BJ (cell line): Measurements from ENCODE around the gene TRPM1. TPM values are rescaled to one million over a fixed set of nuclear protein-coding genes. Genes with fewer than 3 reads are reported as not detected.

Experiments used
- CTCF ChIA-PET: fragments of 350-600 bp; formaldehyde crosslinking; extraction: SDS; loops from one replicate; lab custom pipeline; 2021; ENCODE audit warnings: antibody characterized with exemption, inconsistent platforms; lab: Yijun Ruan, JAX
- POLR2A ChIA-PET: fragments of 300-600 bp; sonication (Branson Sonifier 250); formaldehyde crosslinking; extraction: SDS; loops from one replicate; lab custom pipeline; 2021; ENCODE audit warnings: antibody characterized with exemption; lab: Charles Lee
- DNase-seq: peaks from one replicate; pipeline ENCODE4 v3.0.0-alpha.2; 2011; ENCODE audit warnings: low read depth
- H3K27me3 ChIP-seq: 2 replicates; pipeline ENCODE4 v1.6.0; 2011; ENCODE audit warnings: low read length; ENCODE audit not compliant: control insufficient read depth, insufficient read depth
- H3K36me3 ChIP-seq: 2 replicates; pipeline ENCODE4 v1.5.1; 2011; ENCODE audit warnings: low read length; ENCODE audit not compliant: control insufficient read depth, insufficient read depth
- H3K4me3 ChIP-seq: 2 replicates; pipeline ENCODE4 v1.5.1; 2011; ENCODE audit warnings: low read depth, mild to moderate bottlenecking, control low read depth, low read length
- polyA plus RNA-seq: library from polyadenylated mRNA; depleted of rRNA; stranded (reverse); fragments of >200 nt; gene quantifications from 2 replicates; pipeline ENCODE4 v1.2.3, GENCODE V29; 2011
- TF ChIP-seq, protein P1 (sequence below): IDR thresholded peaks from 2 replicates; pipeline ENCODE4 v1.5.1; 2011; ENCODE audit warnings: low read depth, mild to moderate bottlenecking, control low read depth, inconsistent platforms, low read length, moderate library complexity; ENCODE audit not compliant: insufficient read depth

Gene TRPM1
- polyA plus RNA-seq, 1 experiment, result 0.44 TPM

DNA sequence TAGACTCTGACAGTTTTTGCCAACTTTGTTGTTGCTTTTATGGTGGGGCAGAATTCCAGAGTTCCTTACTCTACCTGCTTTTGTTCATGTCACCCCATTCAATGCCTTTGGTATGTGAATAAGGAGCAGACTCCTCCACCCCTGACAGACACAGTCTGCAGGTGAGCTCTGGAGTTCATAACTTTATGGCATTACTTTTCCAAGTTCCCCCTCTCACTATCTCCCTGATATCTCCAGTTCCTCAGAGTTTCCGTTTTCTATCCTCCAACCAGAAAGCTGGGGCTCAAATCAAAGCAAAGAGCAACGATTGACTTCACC is 87.0 kb downstream of the TRPM1 start:
- POLR2A ChIA-PET, result no interaction called here
- CTCF ChIA-PET, result interaction anchor here (0.8 to 2.1 kb wide), 6 partner anchors 8 to 115 kb away, joined by 3 to 9 read pairs (median 4); no protein-coding TSS in a partner anchor
- no peak for DNase-seq
- Histone ChIP-seq H3K27me3 (no peaks in the 10 kb centered on the region), H3K36me3 (no peaks in the 10 kb centered on the region), H3K4me3 (no peak overlapping the region)
- TF ChIP-seq, protein P1, sequence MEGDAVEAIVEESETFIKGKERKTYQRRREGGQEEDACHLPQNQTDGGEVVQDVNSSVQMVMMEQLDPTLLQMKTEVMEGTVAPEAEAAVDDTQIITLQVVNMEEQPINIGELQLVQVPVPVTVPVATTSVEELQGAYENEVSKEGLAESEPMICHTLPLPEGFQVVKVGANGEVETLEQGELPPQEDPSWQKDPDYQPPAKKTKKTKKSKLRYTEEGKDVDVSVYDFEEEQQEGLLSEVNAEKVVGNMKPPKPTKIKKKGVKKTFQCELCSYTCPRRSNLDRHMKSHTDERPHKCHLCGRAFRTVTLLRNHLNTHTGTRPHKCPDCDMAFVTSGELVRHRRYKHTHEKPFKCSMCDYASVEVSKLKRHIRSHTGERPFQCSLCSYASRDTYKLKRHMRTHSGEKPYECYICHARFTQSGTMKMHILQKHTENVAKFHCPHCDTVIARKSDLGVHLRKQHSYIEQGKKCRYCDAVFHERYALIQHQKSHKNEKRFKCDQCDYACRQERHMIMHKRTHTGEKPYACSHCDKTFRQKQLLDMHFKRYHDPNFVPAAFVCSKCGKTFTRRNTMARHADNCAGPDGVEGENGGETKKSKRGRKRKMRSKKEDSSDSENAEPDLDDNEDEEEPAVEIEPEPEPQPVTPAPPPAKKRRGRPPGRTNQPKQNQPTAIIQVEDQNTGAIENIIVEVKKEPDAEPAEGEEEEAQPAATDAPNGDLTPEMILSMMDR, result no peak

DNA sequence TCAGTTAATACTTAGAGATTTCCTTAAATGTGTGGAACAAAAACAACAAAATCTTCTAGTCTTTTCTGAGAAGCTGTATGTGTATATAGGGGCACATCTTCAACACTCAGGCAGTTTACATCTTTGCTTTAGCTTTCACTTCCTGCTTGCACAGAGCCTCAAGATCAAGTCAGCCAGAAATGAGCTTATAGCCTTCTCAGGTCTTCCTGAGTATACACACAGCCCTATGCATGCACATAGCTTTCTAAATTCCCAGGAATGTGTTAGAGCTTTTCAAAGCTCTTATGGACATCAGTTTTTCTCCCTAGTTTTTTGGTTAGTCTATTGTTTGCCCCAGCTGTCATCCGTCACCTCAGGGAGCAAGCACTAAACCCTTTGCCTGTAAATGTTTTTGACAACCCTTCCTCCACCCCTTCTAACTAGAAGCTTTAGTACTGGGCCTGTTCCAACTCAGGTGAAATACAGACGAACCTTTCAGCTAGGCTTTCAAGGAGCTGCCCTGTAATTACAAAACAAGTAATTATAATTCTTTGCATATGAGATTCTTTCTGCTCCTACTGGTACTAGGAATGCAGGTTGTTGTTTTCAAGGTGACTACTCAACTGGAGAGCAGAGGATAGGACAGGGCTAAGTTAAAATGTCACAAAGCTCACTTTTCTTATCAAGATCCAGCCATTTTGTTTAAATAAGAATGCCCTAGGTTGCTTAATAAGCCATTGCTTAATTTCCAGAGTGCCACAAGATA is 87.5 kb downstream of the TRPM1 start:
- H3K4me3 ChIP-seq, result no peak overlapping the region
- H3K36me3 ChIP-seq, result no peaks in the 10 kb centered on the region
- ChIA-PET POLR2A (no interaction called here), CTCF (interaction anchor here (0.8 to 2.1 kb wide), 6 partner anchors 7 to 115 kb away, joined by 3 to 9 read pairs (median 4); no protein-coding TSS in a partner anchor)
- no peak for DNase-seq
- no peaks in the 10 kb centered on the region for H3K27me3 ChIP-seq
- TF ChIP-seq, protein P1, result no peak

DNA sequence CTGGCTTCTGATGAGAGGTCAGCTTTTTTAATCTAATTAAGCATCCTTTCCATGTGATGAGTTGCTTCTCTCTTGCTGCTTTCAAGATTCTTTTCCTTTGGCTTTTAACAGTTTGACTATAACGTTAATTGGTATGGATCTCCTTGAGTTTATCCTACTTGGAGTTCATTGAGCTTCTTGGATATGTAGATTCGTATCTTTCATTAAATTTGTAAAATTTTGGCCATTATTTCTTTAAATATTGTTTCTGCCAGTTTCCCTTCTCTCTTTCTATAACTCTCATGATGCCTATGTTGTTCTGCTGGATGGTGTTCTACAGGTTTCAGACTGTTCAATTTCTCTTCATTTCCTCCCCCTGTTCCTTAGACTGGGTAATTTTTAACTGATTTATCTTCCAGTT is 89.1 kb downstream of the TRPM1 start:
- no peak for DNase-seq
- Histone ChIP-seq H3K27me3 (no peaks in the 10 kb centered on the region), H3K36me3 (no peaks in the 10 kb centered on the region), H3K4me3 (no peak overlapping the region)
- TF ChIP-seq, protein P1, result no peak
- CTCF ChIA-PET, result interaction anchor here (0.6 kb wide), 1 partner anchor 56 kb away, joined by 3 read pairs; no protein-coding TSS in a partner anchor
- POLR2A ChIA-PET, result no interaction called here

DNA sequence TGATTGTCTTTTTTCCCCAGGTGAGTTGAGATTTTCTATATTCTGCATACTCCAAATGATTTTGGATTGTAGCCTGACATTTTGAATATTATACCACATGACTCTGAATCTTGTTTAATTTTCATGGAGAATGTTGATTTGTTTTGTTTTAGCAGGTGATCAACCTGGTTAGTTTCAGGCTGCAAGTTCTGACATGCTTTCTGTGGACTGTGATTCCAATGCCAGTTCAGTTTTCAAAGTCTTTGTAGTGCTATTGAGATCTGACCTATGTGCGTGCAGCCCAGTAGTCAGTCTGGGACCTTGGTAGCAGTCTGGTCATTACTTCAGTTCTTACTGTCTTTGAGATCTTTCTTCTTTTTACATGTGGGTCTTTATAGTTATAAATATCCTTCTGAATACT is 91.5 kb downstream of the TRPM1 start:
- POLR2A ChIA-PET, result no interaction called here
- TF ChIP-seq, protein P1, result no peak
- no peaks in the 10 kb centered on the region for H3K36me3 ChIP-seq

DNA sequence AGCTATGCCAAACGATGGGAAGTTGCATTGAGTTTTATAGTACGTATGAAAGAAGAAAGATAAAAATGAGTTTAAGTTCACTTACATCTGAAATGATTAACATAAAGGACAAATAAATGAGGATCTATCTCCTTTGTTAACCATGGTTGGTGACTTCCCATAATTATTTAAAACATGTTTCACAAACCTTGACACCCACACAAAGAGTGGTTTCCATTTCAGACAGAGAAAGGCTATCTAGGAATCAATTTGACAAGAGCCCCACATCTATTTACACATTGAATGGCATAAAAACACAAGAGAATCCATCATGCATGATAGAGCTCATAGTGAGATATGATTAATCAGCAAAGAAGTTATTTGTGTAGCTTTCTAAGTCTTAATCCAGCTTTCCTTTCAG is 95.9 kb downstream of the TRPM1 start:
- DNase-seq, result no peak
- Histone ChIP-seq H3K27me3 (no peaks in the 10 kb centered on the region), H3K4me3 (no peak overlapping the region), H3K36me3 (no peaks in the 10 kb centered on the region)
- ChIA-PET POLR2A (no interaction called here), CTCF (interaction anchor here (2.3 kb wide), 1 partner anchor 9 kb away, joined by 9 read pairs; no protein-coding TSS in a partner anchor)
- TF ChIP-seq, protein P1, result no peak

More for the DNA sequence above, 91.5 kb downstream of the TRPM1 start:
- DNase-seq, result no peak
- Histone ChIP-seq H3K27me3 (no peaks in the 10 kb centered on the region), H3K4me3 (no peak overlapping the region)
- CTCF ChIA-PET, result no interaction called here
